NCI-H1048 (cell line): Measurements from ENCODE around the gene TRIM27.
"Not testable (repeated sequence)": the region's sequence is repeated elsewhere in the genome, so short reads cannot be mapped to it uniquely, and the experiment has no call there.

Experiments
- DNase-seq: peaks from one replicate; lab custom pipeline; 2025; lab: John Stamatoyannopoulos, UW

Gene TRIM27

DNA sequence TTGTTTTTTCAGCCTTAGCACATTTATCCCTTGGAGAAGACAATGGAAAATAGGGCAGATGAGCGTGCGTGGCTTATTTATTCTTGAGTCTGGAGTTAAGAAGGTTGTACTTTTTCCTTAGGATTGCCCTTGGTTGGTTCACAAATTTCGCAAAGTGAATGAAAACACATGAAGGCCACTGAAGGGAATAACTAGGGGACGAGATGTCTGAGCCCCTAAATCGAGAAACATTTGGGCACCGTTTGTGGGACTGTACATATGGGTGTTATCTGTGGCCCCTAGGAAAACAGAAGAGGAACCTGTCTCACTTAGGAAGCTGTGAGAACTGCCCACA is 19.4 kb upstream of the TRIM27 start:
- DNase-seq, result no peak

DNA sequence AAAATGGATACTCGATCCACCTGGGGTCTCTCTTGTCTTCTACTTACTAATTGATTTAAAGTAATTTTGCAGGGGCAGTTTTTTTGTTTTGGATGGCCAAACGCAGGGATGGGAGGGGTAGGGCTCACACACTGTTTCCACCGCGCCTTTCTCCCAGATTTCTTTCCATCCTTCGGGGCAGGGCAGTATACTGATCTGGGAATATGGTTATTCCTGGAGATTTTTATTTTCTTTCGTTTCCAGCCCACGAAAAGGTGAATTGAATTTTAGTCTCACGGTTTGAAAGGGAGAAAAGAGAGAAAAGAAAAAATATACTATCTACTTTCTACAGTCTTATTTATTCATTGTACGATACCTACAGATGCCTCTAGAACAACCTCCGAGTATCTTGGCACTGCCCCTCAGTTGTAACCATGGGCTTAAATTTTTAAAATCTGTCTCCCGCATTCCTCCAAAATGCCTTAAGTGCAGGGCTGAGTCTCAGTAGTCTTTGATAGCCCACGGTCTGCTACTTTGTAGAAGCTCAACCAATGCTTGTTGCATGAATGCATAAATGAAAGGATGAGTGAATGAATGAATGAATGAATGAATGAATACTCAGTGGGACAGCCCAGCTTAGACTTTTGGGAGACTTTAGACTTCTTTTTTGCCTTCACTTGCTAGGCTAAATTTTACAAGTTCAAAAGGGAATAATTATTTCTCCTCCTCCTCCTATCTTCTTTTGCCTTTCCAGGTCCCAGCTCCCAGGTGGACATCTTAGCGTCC is 18.1 kb upstream of the TRIM27 start:
- no peak for DNase-seq

DNA sequence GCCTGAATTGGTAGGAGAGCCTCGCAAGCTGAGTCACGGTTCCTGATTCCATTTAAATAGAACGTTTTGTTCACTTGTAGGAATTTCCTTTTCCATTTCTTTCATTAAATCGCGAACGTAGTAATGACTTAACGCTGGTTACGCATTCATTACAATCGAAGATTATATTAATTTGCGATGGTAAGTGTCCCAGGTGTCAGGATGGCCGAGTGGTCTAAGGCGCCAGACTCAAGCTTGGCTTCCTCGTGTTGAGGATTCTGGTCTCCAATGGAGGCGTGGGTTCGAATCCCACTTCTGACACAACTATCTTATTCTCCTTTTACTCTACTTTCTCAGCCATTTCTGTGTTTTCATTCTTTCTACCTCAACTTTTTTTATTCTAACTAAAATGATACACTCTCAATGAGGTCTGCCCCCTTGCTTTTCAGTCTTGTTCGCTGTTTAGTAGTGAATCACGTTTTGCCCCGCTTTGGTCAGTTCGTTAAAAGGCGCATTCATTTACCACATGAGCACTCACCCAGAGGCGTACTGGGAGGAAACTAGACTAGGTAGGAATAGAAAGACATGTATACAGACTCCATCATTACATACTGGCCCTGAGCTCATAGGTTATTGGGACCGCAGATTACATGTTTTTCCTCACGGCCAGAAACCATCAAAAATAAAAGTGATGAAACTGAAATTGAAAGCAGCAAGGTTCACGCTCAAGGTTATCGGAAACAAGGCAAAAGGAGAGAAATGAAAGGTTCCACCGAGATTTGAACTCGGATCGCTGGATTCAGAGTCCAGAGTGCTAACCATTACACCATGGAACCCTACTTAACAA is 17.3 kb upstream of the TRIM27 start:
- no peak for DNase-seq

DNA sequence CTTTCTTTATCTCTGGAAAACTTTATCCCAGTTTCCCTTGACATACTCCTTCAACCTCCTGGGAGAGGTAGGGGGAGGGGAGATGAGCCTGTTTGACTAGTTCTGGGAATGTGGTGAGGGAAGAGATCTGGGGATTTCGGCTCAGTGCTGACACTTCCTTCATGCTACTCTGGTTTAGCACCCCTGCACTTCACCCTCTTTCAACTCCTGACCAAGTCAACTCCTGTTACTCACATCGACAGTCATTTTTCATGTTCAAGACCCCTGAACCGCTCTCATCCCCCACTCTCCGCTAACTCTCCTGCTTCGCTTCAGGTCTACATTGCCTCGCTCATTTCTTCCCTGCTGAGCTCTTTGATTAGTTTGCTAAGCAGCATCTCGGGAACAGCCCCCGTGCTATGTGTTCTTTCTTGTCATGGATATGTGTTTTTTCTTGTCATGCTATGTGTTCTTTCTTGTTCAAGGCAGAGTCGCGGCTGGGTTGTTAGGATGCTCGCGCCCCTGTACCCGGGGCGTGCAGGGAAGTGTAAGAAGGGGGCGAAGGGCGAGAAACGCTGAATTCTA is 16.6 kb upstream of the TRIM27 start:
- DNase-seq, result no peak

DNA sequence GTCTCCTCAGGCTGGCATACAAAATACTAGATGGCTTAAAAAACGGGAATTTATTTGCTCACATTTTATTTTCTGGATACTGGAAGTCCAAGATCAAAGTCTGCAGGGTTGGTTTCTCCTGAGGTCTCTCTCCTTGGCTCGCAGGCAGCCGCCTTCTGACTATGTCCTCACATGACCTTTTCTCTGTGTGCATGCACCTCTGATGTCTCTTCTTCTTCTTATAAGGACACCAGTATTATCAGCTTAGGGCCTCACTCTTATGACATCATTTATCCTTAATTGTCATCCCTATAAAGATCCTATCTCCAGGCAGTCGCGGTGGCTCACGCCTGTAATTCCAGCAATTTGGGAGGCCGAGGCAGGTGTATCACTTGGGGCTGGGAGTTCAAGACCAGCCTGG is 9.3 kb upstream of the TRIM27 start:
- DNase-seq, result no peak

DNA sequence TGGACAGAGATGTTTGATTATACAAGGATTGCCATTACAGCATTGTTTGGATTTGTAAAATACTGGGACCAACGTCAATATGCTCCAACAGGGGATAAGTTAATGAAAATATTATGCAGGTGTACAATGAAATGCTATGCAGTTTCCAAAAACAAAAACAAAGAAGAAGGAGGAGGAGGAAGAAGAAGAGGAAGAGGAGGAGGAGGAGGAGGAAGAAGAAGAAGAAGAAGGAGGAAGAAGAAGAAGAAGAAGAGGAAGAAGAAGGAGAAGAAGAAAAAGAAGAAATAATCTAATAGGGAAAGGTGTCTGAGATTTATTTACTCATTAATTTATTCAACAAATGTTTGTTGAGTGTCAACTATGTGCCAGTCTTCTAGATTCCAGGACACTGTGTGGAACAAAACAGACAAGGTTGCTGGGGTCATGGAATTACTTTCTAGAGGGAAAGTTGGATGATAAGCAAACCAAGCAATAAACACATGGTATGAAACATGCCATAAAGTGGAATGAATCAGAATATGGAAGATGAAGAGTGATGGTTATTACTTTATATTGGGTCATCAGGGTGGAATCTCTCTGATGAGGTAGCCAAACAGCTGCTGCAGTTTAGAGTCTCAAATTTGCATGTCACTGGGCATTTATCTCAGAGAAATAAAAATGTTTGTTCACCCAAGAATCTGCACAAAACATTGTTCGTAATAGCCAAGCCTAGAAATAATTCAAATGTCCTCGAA is 6.3 kb upstream of the TRIM27 start:
- no peak for DNase-seq

DNA sequence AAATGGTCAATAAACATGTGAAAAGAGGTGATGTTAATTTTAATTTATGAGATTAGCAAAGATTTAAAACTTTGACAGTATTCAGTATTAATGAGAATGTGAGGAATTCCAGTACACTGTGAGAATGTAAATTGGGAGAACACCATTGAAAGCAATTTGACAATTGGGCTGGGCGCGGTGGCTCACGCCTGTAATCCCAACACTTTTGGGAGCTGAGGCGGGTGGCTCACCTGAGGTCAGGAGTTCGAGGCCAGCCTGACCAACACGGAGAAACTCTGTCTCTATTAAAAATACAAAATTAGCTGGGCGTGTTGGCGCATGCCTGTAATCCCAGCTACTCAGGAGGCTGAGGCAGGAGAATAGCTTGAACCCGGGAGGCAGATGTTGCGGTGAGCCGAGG is 5.6 kb upstream of the TRIM27 start:
- DNase-seq, result not testable (repeated sequence)

DNA sequence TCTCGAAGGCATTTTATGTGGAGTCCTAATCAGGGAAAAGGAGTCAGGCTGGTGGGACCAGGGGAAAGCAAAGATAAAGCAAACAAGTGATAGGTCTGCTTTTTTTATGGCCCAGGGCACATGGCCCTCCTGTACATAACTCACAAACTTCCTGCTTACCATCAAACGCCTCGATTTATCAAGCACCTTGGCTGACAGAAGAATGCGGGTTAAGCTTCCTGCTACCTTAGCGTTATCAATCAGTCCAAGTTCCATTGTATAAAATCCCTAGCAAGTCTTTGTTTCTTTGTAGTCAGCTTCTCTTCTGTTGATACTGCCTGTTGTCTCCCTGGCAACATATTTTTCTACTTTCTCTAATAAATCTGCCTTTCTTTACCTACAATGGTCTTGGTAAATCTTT is 4.1 kb upstream of the TRIM27 start:
- DNase-seq, result no peak

DNA sequence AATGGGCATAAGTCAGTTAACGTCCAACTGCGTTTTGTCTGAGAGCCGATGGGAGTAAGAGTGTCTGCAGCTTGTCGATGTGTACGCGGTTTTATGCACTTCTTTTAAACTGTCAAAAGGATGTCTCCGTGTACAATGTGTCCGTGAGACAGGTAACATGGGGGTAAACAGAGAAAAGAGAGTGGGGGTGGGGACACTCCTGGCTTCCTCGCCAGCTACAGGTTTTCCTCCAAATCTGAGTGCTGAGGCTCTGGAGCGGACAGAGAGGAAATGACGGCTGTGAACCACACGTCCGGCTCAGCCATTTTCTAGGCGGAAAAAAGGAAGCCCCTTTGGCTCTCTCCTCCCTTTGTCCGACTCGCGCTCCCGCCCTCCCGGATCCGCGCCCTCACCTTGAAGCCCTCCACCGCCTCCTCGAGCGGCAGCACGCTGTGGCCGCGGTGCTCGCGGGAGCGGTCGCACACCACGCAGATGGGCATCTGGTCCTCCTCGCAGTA is 916 bp downstream of the TRIM27 start:
- DNase-seq, result no peak

DNA sequence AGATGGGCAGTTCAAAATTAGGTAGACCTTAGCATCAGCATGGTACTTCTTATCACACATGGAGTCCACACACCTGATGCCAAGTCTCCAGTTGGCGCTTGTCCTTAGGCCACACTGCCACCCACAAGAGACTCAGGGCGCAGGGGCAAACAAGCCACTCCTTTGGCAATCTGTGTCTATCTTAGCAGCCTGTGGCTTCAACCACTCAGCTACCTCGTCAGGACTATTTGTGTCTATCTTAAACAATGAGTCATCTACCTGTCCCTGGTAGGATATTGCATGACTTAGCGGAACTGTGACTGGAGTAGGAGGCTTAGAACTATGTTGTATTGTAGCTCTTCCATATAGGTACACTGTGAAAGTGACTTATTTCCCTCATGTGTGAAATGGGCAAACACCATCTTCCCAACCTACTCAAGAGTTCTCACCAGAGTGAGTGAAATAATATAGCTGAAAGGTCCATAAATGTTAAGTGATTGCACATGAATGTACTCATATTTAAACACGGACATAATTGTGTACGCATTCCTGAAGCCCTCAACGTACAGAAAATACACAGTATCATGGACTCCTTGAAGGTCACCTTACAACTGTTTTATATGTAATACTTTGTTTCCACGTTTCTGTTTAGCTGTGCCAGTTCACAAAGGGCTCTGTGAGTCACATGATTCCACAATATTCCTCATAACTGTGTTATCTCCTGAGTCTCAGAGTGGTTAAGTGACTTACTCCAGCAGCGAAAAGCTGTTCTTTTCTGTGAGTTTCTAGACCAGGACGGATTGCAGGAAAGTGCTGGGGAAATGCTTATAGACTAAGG is 1.6 kb downstream of the TRIM27 start:
- DNase-seq, result no peak

DNA sequence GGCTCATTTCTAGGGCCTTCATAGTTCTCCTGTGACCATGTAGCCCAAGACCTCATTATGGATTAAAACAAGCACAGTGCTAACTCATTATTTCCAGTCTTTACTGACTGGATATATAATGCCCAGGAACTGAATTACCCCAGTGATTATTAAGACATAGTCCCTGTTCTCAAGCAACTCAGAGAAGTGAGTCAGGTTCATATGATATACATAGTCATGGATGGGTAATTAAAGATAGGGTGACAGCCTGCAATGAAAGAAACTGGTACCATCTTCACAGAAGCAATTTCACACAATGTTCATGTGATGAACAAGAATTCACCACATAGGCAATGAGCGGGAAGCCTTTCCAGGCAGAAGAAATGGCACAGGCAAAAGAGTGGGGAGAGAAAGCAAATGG is 3.5 kb downstream of the TRIM27 start:
- DNase-seq, result no peak

DNA sequence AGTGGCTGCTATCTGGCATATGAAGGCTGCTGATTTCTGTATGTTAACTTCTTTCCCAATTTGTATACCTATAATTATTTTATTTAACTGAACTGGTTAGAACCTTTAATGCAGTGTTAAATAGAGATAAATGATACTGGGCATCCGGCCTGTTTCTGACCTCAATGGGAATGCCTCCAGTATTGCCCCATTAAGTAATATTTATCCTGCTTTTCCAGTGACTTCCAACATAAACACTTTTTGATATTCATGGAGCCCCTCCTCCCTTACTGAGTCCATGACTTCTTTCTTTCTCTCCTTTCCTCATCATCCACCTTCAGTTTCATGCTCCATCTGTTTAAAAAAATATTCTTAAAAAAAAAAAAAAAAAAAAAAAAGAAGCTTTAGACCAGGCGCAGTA is 8.8 kb downstream of the TRIM27 start:
- no peak for DNase-seq

DNA sequence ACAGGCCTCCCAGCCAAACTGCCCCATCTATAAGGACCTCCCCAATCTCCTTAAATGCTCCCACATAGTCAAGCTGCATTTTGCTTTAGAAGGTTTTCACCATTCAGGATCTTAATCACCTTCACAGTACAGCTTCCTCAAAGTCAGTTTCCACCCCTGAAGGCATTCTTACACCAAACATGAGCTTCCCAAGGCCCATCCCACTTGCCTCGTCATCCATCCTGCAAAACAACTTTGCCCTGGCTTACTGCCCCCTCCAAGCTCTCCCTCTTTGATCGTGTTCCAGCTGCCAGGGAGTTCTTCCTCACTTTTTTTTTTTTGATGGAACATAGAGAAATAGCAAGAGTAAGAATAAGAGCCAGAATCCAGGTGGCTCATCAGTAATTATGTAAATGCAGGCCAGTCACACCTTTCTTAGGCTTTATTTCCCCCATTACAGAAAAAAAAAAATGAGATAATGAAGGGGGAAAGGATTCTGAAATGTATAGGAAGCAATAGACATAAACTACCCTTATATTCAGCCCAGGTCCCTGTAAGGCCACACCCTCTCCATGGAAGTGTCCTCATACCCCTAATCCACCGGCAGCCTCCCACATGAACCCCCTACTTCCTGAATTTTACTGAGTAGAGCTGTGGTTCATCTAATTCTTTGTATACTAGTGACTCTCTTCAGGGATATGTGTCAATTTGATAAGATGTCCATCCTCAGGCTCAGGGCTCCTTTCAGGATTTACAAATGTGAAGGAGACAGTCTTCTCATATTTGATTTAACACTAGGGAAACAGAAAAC is 12.7 kb downstream of the TRIM27 start:
- no peak for DNase-seq

DNA sequence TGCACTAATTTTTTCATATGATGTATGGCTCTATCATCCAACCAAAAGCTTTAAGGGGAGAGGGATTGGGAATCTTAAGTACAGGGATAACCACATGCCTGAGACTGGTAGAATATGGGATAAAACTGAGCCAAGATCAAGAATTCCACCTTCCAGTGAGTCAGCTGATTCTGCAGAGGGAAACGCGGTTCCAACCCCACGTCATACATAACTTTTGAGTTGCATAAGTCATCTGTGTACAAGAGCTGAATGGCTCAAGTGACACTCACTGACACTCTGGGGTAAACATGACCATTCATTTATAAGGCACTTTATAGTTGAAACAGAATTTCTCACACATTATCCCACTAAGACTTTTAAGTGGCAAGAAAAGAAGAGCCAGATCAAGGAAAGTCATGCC is 16.4 kb downstream of the TRIM27 start:
- DNase-seq, result no peak

DNA sequence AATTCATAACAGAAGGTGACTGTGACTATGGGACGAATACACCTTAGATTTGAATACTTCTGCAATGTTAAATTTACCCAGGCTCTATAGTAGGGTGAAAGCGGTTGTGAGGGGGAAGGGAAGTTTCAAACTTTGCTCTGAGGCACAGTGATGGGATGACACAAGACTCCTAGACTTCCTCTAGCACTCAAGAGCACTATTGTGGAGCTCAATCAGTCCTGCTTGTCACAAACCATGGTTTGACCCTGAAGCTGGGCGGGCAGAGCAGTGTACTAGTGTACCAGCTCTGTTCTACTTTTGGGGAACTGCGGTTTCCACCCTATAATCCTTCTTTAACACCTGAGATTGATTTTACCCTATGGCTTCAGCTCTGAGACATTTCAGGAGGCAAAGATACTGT is 17.1 kb downstream of the TRIM27 start:
- DNase-seq, result no peak

DNA sequence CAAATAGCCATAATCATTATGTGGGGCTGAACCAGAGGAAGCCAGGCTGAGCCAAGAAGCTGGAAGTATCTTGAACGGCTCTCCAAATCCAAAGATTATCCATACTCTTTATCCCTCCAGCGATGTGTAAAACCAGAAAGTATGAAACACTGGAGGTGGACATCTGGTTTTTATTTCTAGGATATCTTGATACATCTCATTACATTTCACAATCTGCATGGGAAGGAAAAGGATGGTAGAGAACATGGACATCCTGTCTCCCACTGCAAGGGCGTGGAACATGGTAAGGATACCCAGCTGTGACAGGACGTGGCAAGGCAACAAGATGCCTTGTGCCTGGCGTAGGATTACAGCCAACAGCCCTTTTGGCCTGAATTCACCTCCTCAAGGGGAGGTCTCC is 20.1 kb downstream of the TRIM27 start:
- no peak for DNase-seq

DNA sequence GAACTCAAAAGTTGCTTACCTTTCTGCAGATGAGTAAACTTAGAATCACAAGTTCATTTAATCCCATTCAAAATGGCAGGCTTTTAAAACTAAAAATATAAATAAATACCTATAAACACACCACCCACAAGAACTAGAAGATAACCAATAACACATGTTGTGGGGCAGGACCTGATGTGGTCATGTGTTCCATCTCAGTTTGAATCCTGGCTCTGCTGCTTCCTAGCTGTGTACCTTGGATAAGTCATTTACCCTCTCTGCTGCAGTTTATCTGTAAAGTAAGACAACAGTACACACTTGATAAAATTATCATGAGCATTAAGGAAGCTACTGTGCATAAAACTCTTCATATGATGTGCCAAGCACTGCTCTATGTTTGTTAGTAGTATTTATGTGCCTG is 22.0 kb downstream of the TRIM27 start:
- no peak for DNase-seq

DNA sequence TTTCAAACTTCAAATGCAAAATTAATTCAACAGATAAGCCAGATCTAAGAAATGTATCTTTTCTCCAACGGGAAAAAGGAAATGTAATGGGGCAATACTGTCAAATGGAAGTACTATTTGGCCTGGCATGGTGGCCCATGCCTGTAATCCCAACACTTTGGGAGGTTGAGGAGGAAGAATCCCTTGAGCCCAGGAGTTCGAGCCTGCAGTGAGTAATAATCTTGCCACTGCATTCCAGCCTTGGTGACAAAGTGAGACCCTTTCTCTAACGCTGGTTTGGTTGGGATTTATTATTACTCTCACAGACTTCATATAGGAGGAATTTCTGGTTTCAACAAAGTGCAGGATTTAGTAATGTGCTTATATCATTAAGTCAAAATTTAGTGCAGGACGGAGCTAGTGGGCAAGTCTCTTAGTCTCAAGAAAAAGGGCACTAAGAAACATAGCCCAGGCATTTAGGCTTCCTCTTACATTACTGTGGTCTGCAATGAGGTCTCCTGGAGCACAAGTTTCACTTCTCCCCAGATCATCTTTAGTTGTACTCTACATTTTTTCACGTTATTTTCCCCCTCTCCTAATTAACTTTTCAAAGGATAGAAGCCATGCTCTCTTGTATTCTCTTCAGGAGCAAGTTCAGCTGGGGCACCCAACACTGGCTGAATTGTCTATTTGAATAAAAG is 23.1 kb downstream of the TRIM27 start:
- no peak for DNase-seq

DNA sequence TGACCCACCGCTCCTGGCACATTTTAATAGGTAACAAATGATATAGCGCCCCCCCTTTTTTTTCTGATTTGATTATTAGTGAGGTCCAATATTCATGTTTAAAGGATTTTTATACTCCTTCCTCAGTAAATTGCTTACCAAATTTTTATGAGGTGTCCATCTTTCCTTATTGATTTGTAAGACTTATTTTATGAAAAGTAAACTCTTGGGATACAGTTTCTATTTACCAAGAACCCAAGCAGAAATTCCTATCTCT is 25.1 kb downstream of the TRIM27 start:
- DNase-seq, result no peak

DNA sequence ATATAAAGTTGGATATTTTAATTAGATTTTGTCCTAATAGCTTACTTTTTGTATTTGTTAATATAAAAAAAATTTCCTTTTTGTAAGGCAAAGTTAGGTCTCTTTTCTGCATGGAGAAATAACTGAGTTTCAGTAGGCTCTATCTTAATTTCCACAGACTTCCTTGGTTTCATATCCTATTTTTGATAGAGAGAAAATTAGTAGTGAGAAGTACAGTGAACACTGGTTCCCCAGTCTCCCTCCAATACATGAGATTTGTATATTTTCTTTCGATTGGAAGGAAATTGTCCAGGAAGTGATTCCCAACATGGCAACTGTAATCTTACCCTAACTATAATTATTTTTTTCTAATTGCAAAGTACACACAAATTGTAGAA is 26.4 kb downstream of the TRIM27 start:
- DNase-seq, result no peak
